ENCODE data around the gene ACAP3. TPM values are rescaled to one million over a fixed set of nuclear protein-coding genes. Genes with fewer than 3 reads are reported as not detected.
A peak's percentile ranks its signal among the peaks of the same experiment; 100 is the strongest.

ACAP3 gene
- total and polyA plus RNA-seq, 2 of the 4 experiments (the other 2 are of a cell fraction): 13.3 to 58.2 TPM

DNA sequence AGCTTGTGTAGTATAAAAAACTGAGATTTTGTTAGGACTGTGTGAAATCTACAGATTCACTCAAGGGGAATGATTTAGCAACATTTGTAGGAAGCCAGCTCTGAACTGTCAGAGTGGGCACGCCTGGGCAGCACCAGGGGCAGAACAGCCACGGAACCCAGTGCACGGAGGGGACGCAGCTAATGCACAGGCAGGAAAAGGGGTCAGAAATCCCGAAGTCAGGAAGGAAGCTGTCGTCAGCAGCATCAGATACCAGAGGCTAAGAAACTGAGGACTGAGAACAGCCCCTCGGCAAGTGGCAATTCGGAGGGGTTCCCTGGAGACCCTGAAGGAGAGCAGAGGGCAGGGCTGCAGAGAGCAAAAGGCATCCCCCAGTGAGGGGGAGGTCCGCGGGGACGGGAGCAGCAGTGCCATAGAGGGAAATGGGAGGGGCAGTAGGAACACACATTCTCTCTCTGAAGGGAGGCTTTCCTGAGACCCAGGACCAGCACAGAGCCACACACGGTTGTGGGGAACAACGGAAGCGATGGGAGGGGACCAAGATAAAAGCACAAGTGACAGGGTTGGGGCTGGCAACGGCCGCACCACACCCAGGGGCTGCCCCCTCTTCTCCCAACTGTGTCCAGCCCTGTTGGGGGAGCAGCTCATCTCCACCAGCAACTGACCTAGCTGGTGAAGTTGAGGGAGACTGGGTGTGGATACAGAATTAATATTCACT lies 46.7 kb downstream of the ACAP3 start:
- no peak overlapping the region for H3K9ac ChIP-seq (ENCODE audit: low read depth, low read length)
- no peak overlapping the region for H3K56ac ChIP-seq (ENCODE audit: extremely low read depth, insufficient read depth, low read length)
- H3K27ac ChIP-seq (ENCODE audit: insufficient read depth, low read length): peak overlapping the region; percentile 47
- H2BK15ac ChIP-seq (ENCODE audit: low read depth, low read length): no peak overlapping the region
- H3K4me2 ChIP-seq (ENCODE audit: low read depth, low read length): no peak overlapping the region
- BruUV-seq (replicated peaks): no TSS peak
- peak overlapping the region; percentile 77 for H2AK5ac ChIP-seq (ENCODE audit: low read depth, low read length)
- H3K79me1 ChIP-seq (ENCODE audit: low read depth in 1 of 2, low read length in 2 of 2): peaks cover 29 to 73% of the 10 kb centered on the region in 2 experiments
- peak overlapping the region; percentile 73 for H2BK5ac ChIP-seq (ENCODE audit: low read depth, low read length, poor library complexity, severe bottlenecking)
- H3K9me1 ChIP-seq (ENCODE audit: insufficient read depth, low read length): peaks cover 28% of the 10 kb centered on the region
- peaks cover 13% of the 10 kb centered on the region for H4K20me1 ChIP-seq (ENCODE audit: insufficient read depth, low read length)
- 0 out of 2 replicates have a peak overlapping the region, but pooled peaks have one; percentile 41 for H2BK20ac ChIP-seq (ENCODE audit: low read depth, low read length)
- peak overlapping the region; percentile 67; the same call in 1 of the 2 replicates for H3K23ac ChIP-seq (ENCODE audit: low read depth, low read length)
- H4K8ac ChIP-seq (ENCODE audit: low read depth in 2 of 2, low read length in 2 of 2): peak overlapping the region in 1 of 2 experiments; percentile 65; a peak in 2 of 4 replicates
- ATAC-seq (ENCODE audit: low read depth) (no peak), DNase-seq (no peak)
- TF ChIP-seq NFE2L2 (IDR thresholded peaks at IDR 0.05; ENCODE audit: low read depth, low read length) (no peak), MAFK (IDR thresholded peaks at IDR 0.05; ENCODE audit: low read depth, low read length) (no peak), MXI1 (IDR thresholded peaks at IDR 0.05; ENCODE audit: borderline replicate concordance, low read depth, low read length) (no peak), MAZ (IDR thresholded peaks at IDR 0.05; ENCODE audit: borderline replicate concordance, low read depth, low read length) (no peak), RCOR1 (IDR thresholded peaks at IDR 0.05; ENCODE audit: insufficient replicate concordance, low read length) (no peak), BHLHE40 (IDR thresholded peaks at IDR 0.05; ENCODE audit: low read depth, low read length) (no peak), CHD1 (IDR thresholded peaks at IDR 0.05; ENCODE audit: low read depth, low read length) (no peak)
- TF ChIP-seq, protein P1, sequence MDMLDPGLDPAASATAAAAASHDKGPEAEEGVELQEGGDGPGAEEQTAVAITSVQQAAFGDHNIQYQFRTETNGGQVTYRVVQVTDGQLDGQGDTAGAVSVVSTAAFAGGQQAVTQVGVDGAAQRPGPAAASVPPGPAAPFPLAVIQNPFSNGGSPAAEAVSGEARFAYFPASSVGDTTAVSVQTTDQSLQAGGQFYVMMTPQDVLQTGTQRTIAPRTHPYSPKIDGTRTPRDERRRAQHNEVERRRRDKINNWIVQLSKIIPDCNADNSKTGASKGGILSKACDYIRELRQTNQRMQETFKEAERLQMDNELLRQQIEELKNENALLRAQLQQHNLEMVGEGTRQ (IDR thresholded peaks at IDR 0.05; ENCODE audit: low read depth, low read length): no peak
- TF ChIP-seq, protein P2, sequence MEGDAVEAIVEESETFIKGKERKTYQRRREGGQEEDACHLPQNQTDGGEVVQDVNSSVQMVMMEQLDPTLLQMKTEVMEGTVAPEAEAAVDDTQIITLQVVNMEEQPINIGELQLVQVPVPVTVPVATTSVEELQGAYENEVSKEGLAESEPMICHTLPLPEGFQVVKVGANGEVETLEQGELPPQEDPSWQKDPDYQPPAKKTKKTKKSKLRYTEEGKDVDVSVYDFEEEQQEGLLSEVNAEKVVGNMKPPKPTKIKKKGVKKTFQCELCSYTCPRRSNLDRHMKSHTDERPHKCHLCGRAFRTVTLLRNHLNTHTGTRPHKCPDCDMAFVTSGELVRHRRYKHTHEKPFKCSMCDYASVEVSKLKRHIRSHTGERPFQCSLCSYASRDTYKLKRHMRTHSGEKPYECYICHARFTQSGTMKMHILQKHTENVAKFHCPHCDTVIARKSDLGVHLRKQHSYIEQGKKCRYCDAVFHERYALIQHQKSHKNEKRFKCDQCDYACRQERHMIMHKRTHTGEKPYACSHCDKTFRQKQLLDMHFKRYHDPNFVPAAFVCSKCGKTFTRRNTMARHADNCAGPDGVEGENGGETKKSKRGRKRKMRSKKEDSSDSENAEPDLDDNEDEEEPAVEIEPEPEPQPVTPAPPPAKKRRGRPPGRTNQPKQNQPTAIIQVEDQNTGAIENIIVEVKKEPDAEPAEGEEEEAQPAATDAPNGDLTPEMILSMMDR (conservative IDR thresholded peaks at IDR 0.05; ENCODE audit: low read depth, low read length): no peak
- TF ChIP-seq, protein P3, sequence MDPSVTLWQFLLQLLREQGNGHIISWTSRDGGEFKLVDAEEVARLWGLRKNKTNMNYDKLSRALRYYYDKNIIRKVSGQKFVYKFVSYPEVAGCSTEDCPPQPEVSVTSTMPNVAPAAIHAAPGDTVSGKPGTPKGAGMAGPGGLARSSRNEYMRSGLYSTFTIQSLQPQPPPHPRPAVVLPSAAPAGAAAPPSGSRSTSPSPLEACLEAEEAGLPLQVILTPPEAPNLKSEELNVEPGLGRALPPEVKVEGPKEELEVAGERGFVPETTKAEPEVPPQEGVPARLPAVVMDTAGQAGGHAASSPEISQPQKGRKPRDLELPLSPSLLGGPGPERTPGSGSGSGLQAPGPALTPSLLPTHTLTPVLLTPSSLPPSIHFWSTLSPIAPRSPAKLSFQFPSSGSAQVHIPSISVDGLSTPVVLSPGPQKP (IDR thresholded peaks at IDR 0.05; ENCODE audit: borderline replicate concordance, low read depth, low read length): no peak
- peak overlapping the region; percentile 30; the same call in 1 of the 2 replicates for H2BK120ac ChIP-seq (ENCODE audit: low read depth, low read length)
- in situ Hi-C loops (cut with MboI; ENCODE audit: low sequenced_read_pairs): no loop called here
- 92% methylated on average over 11 of the region's 16 CpGs; no CpG with 5 or more reads in 1 of the 2 experiments for WGBS, 2 experiments (ENCODE audit: extremely low coverage in 2 of 2, insufficient read length in 1 of 2)
- peak overlapping the region; percentile 35; the same call in 1 of the 2 replicates for H4K5ac ChIP-seq (ENCODE audit: low read depth, low read length)
- H2AFZ ChIP-seq (replicated peaks; ENCODE audit: low read length, poor library complexity): no peak overlapping the region
- H3K27me3 ChIP-seq (ENCODE audit: control insufficient read depth, insufficient read depth, low read length): no peaks in the 10 kb centered on the region
- dilution Hi-C loops (cut with HindIII; ENCODE audit: low sequenced_read_pairs, unreplicated experiment): no loop called here
- no peak overlapping the region; the same call in 1 of the 2 replicates for H3K14ac ChIP-seq (replicated peaks; ENCODE audit: low read depth, low read length)
- peak overlapping the region; percentile 46 for H3K4ac ChIP-seq (ENCODE audit: low read depth, low read length)
- H2AK9ac ChIP-seq (replicated peaks; ENCODE audit: low read depth, low read length, poor library complexity): peak overlapping the region; percentile 40
- peak overlapping the region; percentile 37 for H4K91ac ChIP-seq (ENCODE audit: insufficient read depth, low read depth, low read length)
- intact Hi-C loops (cut with micrococcal nuclease): no loop called here
- no peaks in the 10 kb centered on the region for H3K9me3 ChIP-seq (ENCODE audit: control insufficient read depth, insufficient read depth, low read length)
- CTCF ChIA-PET: no interaction called here
- H3K36me3 ChIP-seq (ENCODE audit: control insufficient read depth, insufficient read depth, low read length): peaks cover 58% of the 10 kb centered on the region
- H3K4me1 ChIP-seq (ENCODE audit: control insufficient read depth, insufficient read depth, low read length): peaks cover 42% of the 10 kb centered on the region
- no peak overlapping the region for H3K4me3 ChIP-seq (ENCODE audit: insufficient read depth, low read depth, low read length)
- H3K18ac ChIP-seq (ENCODE audit: low read depth, low read length): no peak overlapping the region; the same call in 1 of the 2 replicates
- POLR2A ChIA-PET (ENCODE audit: unreplicated experiment): no interaction called here
